ENCODE data around the gene DAAM1. TPM values are rescaled to one million over a fixed set of nuclear protein-coding genes. Genes with fewer than 3 reads are reported as not detected.

Gene DAAM1
- total RNA-seq, 2 experiments from 2014 or later = 18.2 to 20.0 TPM

- DNase-seq = no peak
- H3K9me3 Mint-ChIP-seq = no peaks in the 10 kb centered on the region
- no peak overlapping the region for H3K27ac Mint-ChIP-seq
- no peaks in the 10 kb centered on the region for H3K36me3 Mint-ChIP-seq (ENCODE audit: low read depth)
- H3K4me3 Mint-ChIP-seq = no peak overlapping the region
- peaks cover 2% of the 10 kb centered on the region for H3K4me1 Mint-ChIP-seq
- ChIA-PET CTCF (no interaction called here), POLR2A (no interaction called here)
- no peaks in the 10 kb centered on the region for H3K27me3 Mint-ChIP-seq
Observed at GRCh38 chr14:59309291-59309900, 120.9 kb downstream of the DAAM1 start.

- no peak overlapping the region for H3K4me3 Mint-ChIP-seq
- POLR2A ChIA-PET = no interaction called here
- H3K27ac Mint-ChIP-seq = no peak overlapping the region
- H3K9me3 Mint-ChIP-seq = no peaks in the 10 kb centered on the region
- H3K27me3 Mint-ChIP-seq = no peaks in the 10 kb centered on the region
- DNase-seq = no peak
- no peaks in the 10 kb centered on the region for H3K36me3 Mint-ChIP-seq (ENCODE audit: low read depth)
- CTCF ChIA-PET = interaction anchor here (0.5 kb wide), 1 partner anchor 16 kb away, joined by 3 read pairs; no protein-coding TSS in a partner anchor
- H3K4me1 Mint-ChIP-seq = peaks cover 2% of the 10 kb centered on the region
Observed at GRCh38 chr14:59310633-59311032, 122.2 kb downstream of the DAAM1 start.

GRCh38 chr14:59311723-59312122 is 123.3 kb downstream of the DAAM1 start:
- no peaks in the 10 kb centered on the region for H3K27me3 Mint-ChIP-seq
- ChIA-PET CTCF (interaction anchor here (0.6 kb wide), 1 partner anchor 1775 kb away, joined by 3 read pairs; no protein-coding TSS in a partner anchor), POLR2A (no interaction called here)
- H3K27ac Mint-ChIP-seq = no peak overlapping the region
- no peak for DNase-seq
- no peak overlapping the region for H3K4me3 Mint-ChIP-seq
- H3K36me3 Mint-ChIP-seq (ENCODE audit: low read depth) = no peaks in the 10 kb centered on the region
- H3K9me3 Mint-ChIP-seq = no peaks in the 10 kb centered on the region
- peaks cover under 1% of the 10 kb centered on the region for H3K4me1 Mint-ChIP-seq

- H3K4me1 Mint-ChIP-seq = no peaks in the 10 kb centered on the region
- no peak overlapping the region for H3K27ac Mint-ChIP-seq
- no peaks in the 10 kb centered on the region for H3K36me3 Mint-ChIP-seq (ENCODE audit: low read depth)
- no peak overlapping the region for H3K4me3 Mint-ChIP-seq
- no peak for DNase-seq
- no peaks in the 10 kb centered on the region for H3K27me3 Mint-ChIP-seq
- H3K9me3 Mint-ChIP-seq = no peaks in the 10 kb centered on the region
- ChIA-PET POLR2A (no interaction called here), CTCF (interaction anchor here (0.6 to 1.3 kb wide), 2 partner anchors 15 to 431 kb away, joined by 3 read pairs; no protein-coding TSS in a partner anchor)
Observed at GRCh38 chr14:59313144-59313651, 124.7 kb downstream of the DAAM1 start.

- CTCF ChIA-PET = interaction anchor here (0.6 to 1.3 kb wide), 3 partner anchors 16 to 432 kb away, joined by 3 to 4 read pairs (median 3); no protein-coding TSS in a partner anchor
- H3K27ac Mint-ChIP-seq = no peak overlapping the region
- no peaks in the 10 kb centered on the region for H3K27me3 Mint-ChIP-seq
Observed at GRCh38 chr14:59313658-59314608, 125.5 kb downstream of the DAAM1 start.

GRCh38 chr14:59314953-59315599 is 126.6 kb downstream of the DAAM1 start:
- Mint-ChIP-seq H3K4me3 (no peak overlapping the region), H3K9me3 (no peaks in the 10 kb centered on the region), H3K27ac (no peak overlapping the region), H3K4me1 (no peaks in the 10 kb centered on the region), H3K36me3 (ENCODE audit: low read depth) (no peaks in the 10 kb centered on the region), H3K27me3 (no peaks in the 10 kb centered on the region)
- CTCF ChIA-PET = interaction anchor here (0.7 kb wide), 1 partner anchor 196 kb away, joined by 4 read pairs; no protein-coding TSS in a partner anchor
- DNase-seq = no peak
- POLR2A ChIA-PET = no interaction called here

More at GRCh38 chr14:59313658-59314608, 125.5 kb downstream of the DAAM1 start:
- Mint-ChIP-seq H3K9me3 (no peaks in the 10 kb centered on the region), H3K36me3 (ENCODE audit: low read depth) (no peaks in the 10 kb centered on the region), H3K4me3 (no peak overlapping the region), H3K4me1 (no peaks in the 10 kb centered on the region)
- POLR2A ChIA-PET = no interaction called here
- DNase-seq = no peak

- Mint-ChIP-seq H3K27me3 (no peaks in the 10 kb centered on the region), H3K4me1 (peaks cover 7% of the 10 kb centered on the region), H3K4me3 (no peak overlapping the region), H3K9me3 (no peaks in the 10 kb centered on the region), H3K27ac (no peak overlapping the region), H3K36me3 (ENCODE audit: low read depth) (no peaks in the 10 kb centered on the region)
- DNase-seq = no peak
- CTCF ChIA-PET = no interaction called here
- POLR2A ChIA-PET = no interaction called here
Observed at GRCh38 chr14:59316151-59316830, 127.8 kb downstream of the DAAM1 start.

GRCh38 chr14:59317346-59317745 is 128.9 kb downstream of the DAAM1 start:
- H3K27me3 Mint-ChIP-seq = no peaks in the 10 kb centered on the region
- CTCF ChIA-PET = no interaction called here
- POLR2A ChIA-PET = no interaction called here
- DNase-seq = no peak
- H3K36me3 Mint-ChIP-seq (ENCODE audit: low read depth) = no peaks in the 10 kb centered on the region
- H3K27ac Mint-ChIP-seq = no peak overlapping the region
- no peak overlapping the region for H3K4me3 Mint-ChIP-seq
- H3K4me1 Mint-ChIP-seq = peaks cover 11% of the 10 kb centered on the region
- no peaks in the 10 kb centered on the region for H3K9me3 Mint-ChIP-seq

GRCh38 chr14:59317798-59318505 is 129.5 kb downstream of the DAAM1 start:
- H3K9me3 Mint-ChIP-seq = no peaks in the 10 kb centered on the region
- no peak for DNase-seq
- no peak overlapping the region for H3K4me3 Mint-ChIP-seq
- H3K27ac Mint-ChIP-seq = no peak overlapping the region
- H3K36me3 Mint-ChIP-seq (ENCODE audit: low read depth) = no peaks in the 10 kb centered on the region
- H3K27me3 Mint-ChIP-seq = no peaks in the 10 kb centered on the region
- ChIA-PET POLR2A (no interaction called here), CTCF (interaction anchor here (1.3 kb wide), 1 partner anchor 11 kb away, joined by 4 read pairs; no protein-coding TSS in a partner anchor)
- H3K4me1 Mint-ChIP-seq = peaks cover 11% of the 10 kb centered on the region

- Mint-ChIP-seq H3K27me3 (no peaks in the 10 kb centered on the region), H3K4me3 (no peak overlapping the region), H3K36me3 (ENCODE audit: low read depth) (no peaks in the 10 kb centered on the region), H3K4me1 (peaks cover 11% of the 10 kb centered on the region), H3K27ac (no peak overlapping the region), H3K9me3 (no peaks in the 10 kb centered on the region)
- DNase-seq = no peak
- ChIA-PET CTCF (interaction anchor here (1.1 to 1.3 kb wide), 2 partner anchors 12 to 15 kb away, joined by 4 to 5 read pairs; no protein-coding TSS in a partner anchor), POLR2A (no interaction called here)
Observed at GRCh38 chr14:59318908-59319307, 130.4 kb downstream of the DAAM1 start.

GRCh38 chr14:59320361-59320760 is 131.9 kb downstream of the DAAM1 start:
- no peak for DNase-seq
- no peaks in the 10 kb centered on the region for H3K36me3 Mint-ChIP-seq (ENCODE audit: low read depth)
- no peaks in the 10 kb centered on the region for H3K27me3 Mint-ChIP-seq
- H3K27ac Mint-ChIP-seq = no peak overlapping the region
- no peaks in the 10 kb centered on the region for H3K9me3 Mint-ChIP-seq
- peaks cover 11% of the 10 kb centered on the region for H3K4me1 Mint-ChIP-seq
- no peak overlapping the region for H3K4me3 Mint-ChIP-seq
- ChIA-PET CTCF (no interaction called here), POLR2A (no interaction called here)

All from activated CD4-positive, alpha-beta T cell treated with anti-CD3 and anti-CD28 coated beads, Interleukin-2, amount 10 ng/mL, durations not matched to agents 7 days and 5 days (primary cell).